ENCODE results near the gene ZNF503.
"Not testable (repeated sequence)": the region's sequence is repeated elsewhere in the genome, so short reads cannot be mapped to it uniquely, and the experiment has no call there.

Gene ZNF503

DNA sequence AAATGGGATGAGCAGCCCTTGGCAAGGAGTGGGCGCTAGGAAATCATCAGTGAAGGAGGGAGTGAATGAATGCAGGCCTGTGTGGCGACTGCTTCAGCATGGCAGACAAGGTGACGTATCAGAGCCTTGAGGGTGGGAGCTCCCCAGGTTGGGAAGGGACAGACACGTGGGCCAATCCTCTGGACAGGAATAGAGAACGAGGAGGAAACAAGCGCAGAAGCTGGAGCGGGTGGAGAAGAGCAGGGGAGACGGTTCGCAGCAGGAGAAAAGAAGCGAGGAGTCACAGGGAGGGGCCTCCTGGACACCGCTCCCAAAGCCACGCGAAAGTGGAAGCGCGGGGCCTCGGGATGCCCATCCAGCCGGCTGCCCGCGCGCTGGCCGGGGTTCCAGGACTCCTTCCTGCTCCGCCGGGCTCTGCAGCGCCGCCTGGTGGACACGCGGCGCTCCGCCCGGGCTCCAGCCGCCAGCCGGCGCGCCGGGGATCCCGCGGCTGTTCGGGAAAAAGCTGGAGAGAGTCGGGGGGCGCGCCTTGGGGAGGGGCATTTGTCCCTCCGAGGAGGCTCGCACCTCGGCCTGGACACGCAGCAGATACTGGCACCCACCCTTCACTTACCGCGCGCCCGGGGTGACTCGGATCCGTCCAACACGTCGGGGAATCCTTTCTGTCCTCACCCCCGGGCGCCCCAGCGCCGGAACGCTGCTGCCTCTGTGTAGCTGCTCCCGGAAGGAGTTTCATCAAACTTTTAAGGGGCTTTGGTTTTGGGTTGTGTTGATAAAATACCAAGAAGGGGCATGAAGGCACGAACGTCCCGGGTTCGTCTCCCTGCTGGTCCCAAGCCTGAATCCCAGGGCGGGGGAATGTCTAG is 6.3 kb downstream of the ZNF503 start:
- peak; percentile 86 for DNase-seq (ENCODE audit: low spot score)

- no peak for DNase-seq (ENCODE audit: low spot score)
These were observed 7.3 kb downstream of the ZNF503 start for GRCh38 chr10:75394221-75394620.

DNA sequence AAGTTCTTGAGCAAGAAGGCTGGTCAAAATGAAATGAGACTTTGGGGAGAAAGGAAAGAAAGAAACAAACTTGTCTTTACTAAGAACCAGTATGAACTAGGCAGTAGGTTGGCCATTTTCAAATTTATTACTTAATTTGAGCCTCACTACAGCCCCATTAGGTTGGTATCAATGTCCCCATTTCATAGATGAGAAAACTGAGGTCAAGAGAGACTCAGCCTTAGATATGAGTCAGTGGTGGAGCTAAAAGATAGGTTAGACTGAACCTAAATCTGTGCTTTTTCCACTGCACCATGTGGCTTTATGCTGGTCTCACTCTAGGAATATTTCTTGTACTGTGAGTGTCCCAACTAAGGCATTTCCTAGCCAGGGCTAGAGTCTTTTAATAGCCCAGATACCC is 8.8 kb downstream of the ZNF503 start:
- no peak for DNase-seq (ENCODE audit: low spot score)

GRCh38 chr10:75392271-75392670 is 9.3 kb downstream of the ZNF503 start:
- DNase-seq (ENCODE audit: low spot score) = no peak

GRCh38 chr10:75390178-75390577 is 11.4 kb downstream of the ZNF503 start:
- DNase-seq (ENCODE audit: low spot score) = no peak

- no peak for DNase-seq (ENCODE audit: low spot score)
These were observed 13.5 kb downstream of the ZNF503 start for GRCh38 chr10:75388082-75388481.

GRCh38 chr10:75386128-75386527 is 15.4 kb downstream of the ZNF503 start:
- no peak for DNase-seq (ENCODE audit: low spot score)

DNA sequence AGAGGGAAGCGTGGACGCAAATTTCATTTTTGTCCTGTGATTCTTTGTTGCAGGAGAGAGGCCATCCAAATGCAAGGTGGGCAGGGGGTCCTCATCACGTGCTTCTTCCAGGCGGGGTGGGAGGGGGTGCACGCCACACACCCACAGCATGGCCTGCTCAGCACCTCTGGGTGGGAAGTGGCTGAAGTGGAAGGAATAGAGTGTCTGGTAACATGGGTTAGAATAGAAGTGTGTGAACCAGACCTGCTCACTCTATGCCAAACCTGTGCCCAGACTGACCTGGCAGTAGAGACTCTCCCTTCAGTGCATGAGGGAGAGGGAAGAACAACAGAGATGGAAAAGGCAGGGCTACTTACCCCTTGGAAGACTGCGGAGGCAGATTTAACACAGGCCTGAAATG is 21.7 kb downstream of the ZNF503 start:
- no peak for DNase-seq (ENCODE audit: low spot score)

DNA sequence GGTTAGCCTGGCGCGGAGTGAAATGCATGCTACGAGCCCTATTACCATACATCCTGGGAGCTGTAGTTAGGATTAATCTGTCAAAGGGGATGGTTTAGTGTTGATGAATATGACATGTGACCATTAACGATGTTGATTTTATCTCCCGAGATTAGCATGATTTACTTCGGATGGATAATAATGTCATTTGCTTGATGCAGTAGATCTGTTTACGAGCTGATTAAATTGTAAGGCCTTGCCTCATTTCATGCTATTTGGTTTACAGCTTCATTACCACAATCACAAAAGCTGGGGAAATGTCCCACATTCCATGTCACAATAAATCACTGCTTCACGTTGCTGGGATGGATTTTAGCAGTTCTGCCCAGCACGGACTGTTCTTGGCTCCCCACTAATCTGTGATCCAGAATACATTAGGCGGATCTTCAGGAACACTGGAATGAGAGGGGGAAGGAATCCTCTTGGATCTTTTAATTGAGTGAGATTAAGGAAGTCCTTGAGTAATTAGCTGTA is 22.3 kb downstream of the ZNF503 start:
- DNase-seq (ENCODE audit: low spot score) = no peak

DNA sequence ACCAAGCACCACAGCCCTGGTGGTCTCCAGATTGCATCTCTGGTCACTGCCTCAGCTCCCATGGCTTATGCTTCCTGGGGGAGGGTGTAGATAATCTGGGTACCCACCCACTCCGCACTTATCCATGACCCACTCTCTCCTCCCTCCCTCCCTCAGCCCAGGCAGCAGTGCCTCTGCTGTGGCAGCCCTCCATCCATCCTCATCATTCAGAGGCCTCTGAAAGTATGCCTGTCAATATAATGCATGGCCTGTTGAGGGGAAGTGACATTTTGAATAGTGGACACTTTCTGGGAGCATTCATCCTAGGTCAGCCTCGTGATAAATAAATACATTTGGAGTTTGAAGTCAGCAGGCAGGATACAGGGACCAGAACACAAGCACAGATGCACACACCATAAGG is 23.2 kb downstream of the ZNF503 start:
- DNase-seq (ENCODE audit: low spot score) = no peak

DNA sequence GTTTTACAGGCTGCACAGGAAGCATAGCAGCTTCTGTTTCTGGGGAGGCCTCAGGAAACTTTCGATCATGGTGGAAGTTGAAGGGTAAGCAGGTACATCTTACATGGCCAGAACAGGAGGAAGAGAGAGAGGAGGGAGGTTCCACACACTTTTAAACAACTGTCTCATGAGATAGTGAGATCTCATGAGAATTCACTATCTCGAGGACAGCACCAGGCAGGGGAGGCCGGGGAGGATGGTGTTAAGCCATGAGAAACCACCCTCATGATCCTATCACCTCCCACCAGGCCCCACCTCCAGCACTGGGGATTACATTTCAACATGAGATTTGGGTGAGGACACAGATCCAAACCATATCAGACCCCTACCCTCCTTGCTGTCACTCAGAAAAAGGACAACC is 23.7 kb downstream of the ZNF503 start:
- no peak for DNase-seq (ENCODE audit: low spot score)

DNA sequence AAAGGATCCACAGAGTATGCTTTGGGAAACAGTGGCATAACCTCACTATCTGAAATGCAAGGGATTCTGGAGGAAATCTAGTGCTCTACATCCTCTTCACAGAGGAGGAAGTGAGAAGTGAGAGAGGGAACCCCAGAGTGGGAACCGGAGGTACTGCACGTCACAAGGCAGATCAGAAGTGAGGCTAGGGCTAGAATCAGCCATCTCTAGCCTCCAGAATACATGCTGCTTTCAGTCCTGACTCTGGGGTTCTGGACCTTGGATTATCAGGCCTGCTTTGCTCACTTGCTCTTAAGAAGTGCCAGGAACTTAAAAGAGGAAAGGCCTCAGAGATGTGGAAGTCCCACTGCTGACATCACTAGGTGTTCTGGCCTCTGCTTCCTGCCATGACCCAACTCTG is 25.7 kb downstream of the ZNF503 start:
- DNase-seq (ENCODE audit: low spot score) = no peak

GRCh38 chr10:75371010-75371409 is 30.6 kb downstream of the ZNF503 start:
- DNase-seq (ENCODE audit: low spot score) = no peak

DNA sequence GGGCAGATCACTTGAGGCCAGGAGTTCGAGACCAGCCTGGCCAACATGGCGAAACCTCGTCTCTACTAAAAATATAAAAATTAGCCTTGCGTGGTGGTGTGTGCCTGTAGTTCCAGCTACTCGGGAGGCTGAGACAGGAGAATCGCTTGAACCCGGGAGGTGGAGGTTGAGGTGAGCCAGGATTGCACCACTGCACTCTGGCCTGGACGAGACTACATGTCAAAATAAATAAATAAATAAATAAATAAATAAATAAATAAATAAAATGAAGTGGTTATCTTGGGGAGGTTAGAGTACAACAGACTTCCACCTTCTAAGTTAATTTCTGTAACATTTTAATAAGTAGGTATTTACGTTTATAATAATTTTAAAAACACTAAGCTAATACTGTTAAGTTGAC is 31.7 kb downstream of the ZNF503 start:
- DNase-seq (ENCODE audit: low spot score) = not testable (repeated sequence)

- no peak for DNase-seq (ENCODE audit: low spot score)
These were observed 33.7 kb downstream of the ZNF503 start for GRCh38 chr10:75367901-75368300.

GRCh38 chr10:75367021-75367487 is 34.5 kb downstream of the ZNF503 start:
- no peak for DNase-seq (ENCODE audit: low spot score)

DNA sequence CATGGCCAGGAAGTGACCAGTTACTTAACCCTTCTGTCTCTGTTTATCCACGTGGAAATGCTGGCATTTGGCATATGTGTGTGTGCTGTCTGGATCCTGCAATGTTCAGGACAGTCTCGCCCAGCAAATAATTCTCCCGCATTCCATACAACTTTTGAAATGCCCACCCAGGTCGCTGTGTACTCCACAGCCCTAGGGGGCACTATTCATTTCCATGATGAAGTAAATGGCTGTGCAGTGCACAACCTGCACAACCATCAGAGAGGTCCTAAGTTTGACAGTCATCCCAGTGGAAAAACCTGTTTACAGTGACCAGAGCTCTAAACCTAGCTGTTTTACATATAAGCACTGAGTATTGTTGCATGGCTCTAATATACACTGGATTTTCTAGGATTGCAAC is 38.1 kb downstream of the ZNF503 start:
- DNase-seq (ENCODE audit: low spot score) = no peak

GRCh38 chr10:75359876-75360275 is 41.7 kb downstream of the ZNF503 start:
- DNase-seq (ENCODE audit: low spot score) = not testable (repeated sequence)

DNA sequence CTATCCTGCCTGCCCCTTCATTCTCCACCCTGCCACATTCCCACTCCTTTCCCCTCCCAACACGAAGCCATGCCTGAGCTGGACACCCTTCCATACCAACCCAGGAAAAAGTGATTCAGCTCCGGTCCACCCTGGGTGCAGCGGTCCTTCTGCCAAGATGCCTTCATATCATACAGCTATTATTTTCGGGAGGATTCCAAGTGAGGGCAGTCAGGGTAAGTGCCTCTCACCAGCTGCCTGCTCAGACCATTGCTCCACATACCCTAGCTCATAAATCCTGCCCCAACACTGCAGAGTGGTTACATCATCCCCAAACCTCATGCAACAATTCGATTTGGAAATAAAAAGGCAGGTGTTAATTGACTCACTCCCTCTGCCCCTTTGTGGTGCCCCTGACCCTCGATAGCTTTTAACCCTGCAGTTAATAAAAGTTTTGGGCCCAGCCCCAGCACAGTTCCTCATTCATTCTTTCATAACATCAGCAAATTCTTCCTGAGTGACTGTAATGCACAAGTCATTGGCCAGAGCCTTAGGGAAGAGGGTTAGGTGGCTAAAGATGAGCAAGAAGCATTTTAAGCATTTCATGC is 42.6 kb downstream of the ZNF503 start:
- DNase-seq (ENCODE audit: low spot score) = no peak

DNA sequence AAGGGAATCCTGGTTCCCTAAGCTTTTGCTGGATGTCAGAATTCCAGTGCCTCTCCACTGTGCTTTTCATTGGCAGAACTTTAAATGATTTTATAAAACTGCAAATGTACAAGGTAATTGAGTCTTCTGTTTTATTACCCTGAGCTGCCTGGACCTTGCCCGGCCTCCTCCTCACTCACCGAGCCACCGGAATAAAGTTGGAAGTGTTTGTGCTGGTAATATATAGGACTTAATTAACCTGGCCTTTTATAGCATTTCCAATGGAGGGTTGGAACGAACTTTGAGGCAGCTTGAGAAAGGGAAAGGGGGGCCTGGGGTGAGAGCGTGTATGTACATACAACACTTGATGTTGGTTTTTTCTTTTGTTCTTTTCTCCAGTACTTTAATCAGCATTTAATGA is 43.4 kb downstream of the ZNF503 start:
- DNase-seq (ENCODE audit: low spot score) = no peak

DNA sequence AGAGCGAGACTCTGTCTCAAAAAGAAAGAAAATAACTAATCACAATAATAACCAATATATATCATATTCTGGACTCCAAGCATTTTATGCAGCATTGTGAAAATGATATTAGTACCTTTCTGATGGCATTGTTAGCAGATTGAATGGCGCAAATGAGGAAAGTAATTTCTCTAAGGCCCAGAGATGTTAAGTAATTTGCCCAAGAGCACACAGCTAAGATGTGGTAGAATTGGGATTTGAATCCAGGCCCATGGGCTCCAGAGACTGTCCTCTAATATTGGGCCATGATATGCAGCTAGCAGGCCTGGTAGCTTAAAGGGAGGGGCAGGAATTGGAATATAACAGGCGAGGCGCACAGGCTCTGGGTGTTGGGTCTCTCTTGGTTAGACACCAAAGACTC is 44.1 kb downstream of the ZNF503 start:
- DNase-seq (ENCODE audit: low spot score) = no peak

DNA sequence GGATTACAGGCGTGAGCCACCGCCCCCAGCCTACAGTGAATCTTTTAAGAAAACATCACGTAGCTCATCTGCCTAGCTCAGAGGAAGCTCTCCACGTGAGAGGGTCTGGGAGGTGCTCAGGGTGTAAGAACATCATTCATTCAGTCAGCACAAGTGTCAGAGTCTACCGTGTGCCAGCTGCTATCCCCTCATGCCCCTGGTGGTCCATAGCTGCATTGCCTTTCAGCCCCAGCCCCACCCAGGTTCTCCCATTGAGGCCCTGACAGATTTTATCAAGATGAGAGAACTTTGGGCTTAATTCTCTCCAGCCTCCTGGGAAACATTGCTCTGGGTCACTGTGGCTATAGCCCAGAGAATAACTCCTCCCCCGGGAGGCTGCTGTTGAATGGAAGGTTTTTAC is 45.1 kb downstream of the ZNF503 start:
- no peak for DNase-seq (ENCODE audit: low spot score)

DNA sequence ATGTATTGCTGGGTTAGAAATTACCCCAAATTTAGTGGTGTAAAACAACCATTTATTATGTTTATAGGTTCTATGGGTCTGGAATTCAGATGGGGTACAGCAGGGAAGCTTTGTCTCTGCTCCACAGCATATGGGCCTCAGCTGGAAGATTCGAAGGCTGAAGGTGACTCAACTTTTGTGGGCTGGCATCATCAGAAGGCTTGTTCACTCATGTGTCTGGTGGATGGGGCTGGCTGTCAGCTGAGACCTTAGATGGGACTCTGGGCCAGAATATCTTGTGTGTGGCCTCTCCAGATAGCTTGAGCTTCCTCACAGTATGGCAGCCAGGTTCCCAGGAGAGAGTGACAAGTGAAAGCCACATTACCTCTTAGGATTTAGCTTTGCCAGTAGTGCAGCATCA is 45.9 kb downstream of the ZNF503 start:
- DNase-seq (ENCODE audit: low spot score) = no peak
